Astrocyte (in vitro differentiated cells and primary cell): ENCODE results near the gene KRTAP24-1. TPM values are rescaled to one million over a fixed set of nuclear protein-coding genes. Genes with fewer than 3 reads are reported as not detected.

Experiments used
- DNase-seq: peaks from one replicate; pipeline ENCODE4 v3.0.0-alpha.2; 2010; ENCODE audit warnings: low read depth
- FAIRE-seq: peaks from 2 replicates; lab custom pipeline; 2011; peaks lifted over from hg19 to GRCh38; lab: Jason Lieb, UNC
- H2AFZ ChIP-seq: 2 replicates; pipeline ENCODE4 v1.6.0; 2012; ENCODE audit warnings: low read depth, low read length, inconsistent platforms
- H3K27ac ChIP-seq: 2 replicates; pipeline ENCODE4 v1.5.1; 2011; ENCODE audit warnings: low read depth, low read length, inconsistent platforms
- H3K27me3 ChIP-seq: 2 replicates; pipeline ENCODE4 v1.6.0; 2011; ENCODE audit warnings: low read length, inconsistent platforms; ENCODE audit not compliant: insufficient read depth
- H3K36me3 ChIP-seq: 2 replicates; pipeline ENCODE4 v1.5.1; 2011; ENCODE audit warnings: low read length, inconsistent platforms; ENCODE audit not compliant: insufficient read depth
- H3K4me1 ChIP-seq: 2 replicates; pipeline ENCODE4 v1.5.1; 2011; ENCODE audit warnings: low read length, inconsistent platforms; ENCODE audit not compliant: insufficient read depth
- H3K4me2 ChIP-seq: 2 replicates; pipeline ENCODE4 v1.6.0; 2012; ENCODE audit warnings: low read length, inconsistent platforms
- H3K4me3 ChIP-seq: 2 replicates; pipeline ENCODE4 v1.5.1; 2011; ENCODE audit warnings: low read depth, mild to moderate bottlenecking, low read length, inconsistent platforms; ENCODE audit not compliant: insufficient read depth
- H3K79me2 ChIP-seq: 2 replicates; pipeline ENCODE4 v1.6.0; 2012; ENCODE audit warnings: mild to moderate bottlenecking, low read length, inconsistent platforms; ENCODE audit not compliant: insufficient read depth
- H3K9ac ChIP-seq: 2 replicates; pipeline ENCODE4 v1.6.0; 2012; ENCODE audit warnings: mild to moderate bottlenecking, low read length, inconsistent platforms
- H3K9me3 ChIP-seq: 2 replicates; pipeline ENCODE4 v1.5.1; 2012; ENCODE audit warnings: low read depth, mild to moderate bottlenecking, low read length, inconsistent platforms; ENCODE audit not compliant: insufficient read depth
- H4K20me1 ChIP-seq: 2 replicates; pipeline ENCODE4 v1.6.0; 2012; ENCODE audit warnings: low read length, inconsistent platforms; ENCODE audit not compliant: insufficient read depth
- H3K27ac Mint-ChIP-seq: one replicate; pipeline ENCODE4 v1.8.0; 2021; ENCODE audit warnings: mild to moderate bottlenecking, mixed read lengths; ENCODE audit not compliant: unreplicated experiment
- H3K27me3 Mint-ChIP-seq: one replicate; pipeline ENCODE4 v1.8.0; 2021; ENCODE audit warnings: low read depth, mixed read lengths; ENCODE audit not compliant: unreplicated experiment
- H3K36me3 Mint-ChIP-seq: one replicate; pipeline ENCODE4 v1.8.0; 2021; ENCODE audit warnings: low read depth, mixed read lengths; ENCODE audit not compliant: unreplicated experiment
- H3K4me1 Mint-ChIP-seq: one replicate; pipeline ENCODE4 v1.8.0; 2021; ENCODE audit warnings: low read depth, mixed read lengths; ENCODE audit not compliant: unreplicated experiment
- H3K4me3 Mint-ChIP-seq: one replicate; pipeline ENCODE4 v1.8.0; 2021; ENCODE audit warnings: mild to moderate bottlenecking, moderate library complexity, mixed read lengths; ENCODE audit not compliant: unreplicated experiment
- H3K9me3 Mint-ChIP-seq: one replicate; pipeline ENCODE4 v1.8.0; 2021; ENCODE audit warnings: mild to moderate bottlenecking, mixed read lengths; ENCODE audit not compliant: unreplicated experiment
- EZH2 ChIP-seq: IDR thresholded peaks from 2 replicates; pipeline ENCODE4 v1.6.1; 2012; ENCODE audit warnings: mild to moderate bottlenecking, low read length, inconsistent platforms; ENCODE audit not compliant: insufficient read depth
- total RNA-seq: library from RNA; stranded (reverse); gene quantifications from 2 replicates; pipeline ENCODE4 v1.2.1, GENCODE V29; 2021
- TF ChIP-seq, protein P1 (sequence below): IDR thresholded peaks from 2 replicates; pipeline ENCODE4 v1.5.1; 2011; ENCODE audit warnings: low read depth, mild to moderate bottlenecking, inconsistent platforms, low read length, moderate library complexity; ENCODE audit not compliant: insufficient read depth

KRTAP24-1 gene
- total RNA-seq, 1 donor from 2014 or later: not detected

DNA sequence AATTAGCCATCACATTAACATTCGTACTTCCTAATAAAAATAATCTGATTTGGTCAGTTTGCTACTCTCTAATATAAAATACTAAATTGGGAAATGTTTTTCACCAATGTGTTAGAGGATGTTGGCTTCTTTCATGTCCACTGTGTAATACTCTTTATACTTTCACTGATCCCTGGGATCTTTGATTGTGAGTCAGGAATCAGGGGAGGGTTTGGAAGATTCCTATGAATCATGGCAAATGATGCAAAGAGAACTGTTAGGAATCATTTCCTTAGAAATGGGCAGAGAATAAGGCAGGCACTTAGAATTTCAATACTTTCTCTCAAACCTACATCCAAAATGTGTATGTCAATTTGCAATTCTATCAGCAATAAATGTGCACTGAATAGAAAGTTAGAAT is 31.0 kb downstream of the KRTAP24-1 start:
- DNase-seq: no peak
- H3K4me3 ChIP-seq: no peak overlapping the region
- Mint-ChIP-seq H3K27me3 (no peaks in the 10 kb centered on the region), H3K27ac (no peak overlapping the region), H3K4me1 (no peaks in the 10 kb centered on the region), H3K36me3 (no peaks in the 10 kb centered on the region), H3K4me3 (no peak overlapping the region), H3K9me3 (no peaks in the 10 kb centered on the region)
- H3K27ac ChIP-seq: no peak overlapping the region
- H3K27me3 ChIP-seq: no peaks in the 10 kb centered on the region
- H3K36me3 ChIP-seq: no peaks in the 10 kb centered on the region
- no peak overlapping the region for H3K4me2 ChIP-seq
- no peaks in the 10 kb centered on the region for H3K79me2 ChIP-seq
- no peak overlapping the region for H3K9ac ChIP-seq
- TF ChIP-seq, protein P1, sequence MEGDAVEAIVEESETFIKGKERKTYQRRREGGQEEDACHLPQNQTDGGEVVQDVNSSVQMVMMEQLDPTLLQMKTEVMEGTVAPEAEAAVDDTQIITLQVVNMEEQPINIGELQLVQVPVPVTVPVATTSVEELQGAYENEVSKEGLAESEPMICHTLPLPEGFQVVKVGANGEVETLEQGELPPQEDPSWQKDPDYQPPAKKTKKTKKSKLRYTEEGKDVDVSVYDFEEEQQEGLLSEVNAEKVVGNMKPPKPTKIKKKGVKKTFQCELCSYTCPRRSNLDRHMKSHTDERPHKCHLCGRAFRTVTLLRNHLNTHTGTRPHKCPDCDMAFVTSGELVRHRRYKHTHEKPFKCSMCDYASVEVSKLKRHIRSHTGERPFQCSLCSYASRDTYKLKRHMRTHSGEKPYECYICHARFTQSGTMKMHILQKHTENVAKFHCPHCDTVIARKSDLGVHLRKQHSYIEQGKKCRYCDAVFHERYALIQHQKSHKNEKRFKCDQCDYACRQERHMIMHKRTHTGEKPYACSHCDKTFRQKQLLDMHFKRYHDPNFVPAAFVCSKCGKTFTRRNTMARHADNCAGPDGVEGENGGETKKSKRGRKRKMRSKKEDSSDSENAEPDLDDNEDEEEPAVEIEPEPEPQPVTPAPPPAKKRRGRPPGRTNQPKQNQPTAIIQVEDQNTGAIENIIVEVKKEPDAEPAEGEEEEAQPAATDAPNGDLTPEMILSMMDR: no peak
- TF ChIP-seq EZH2: no peak
- H3K9me3 ChIP-seq: no peaks in the 10 kb centered on the region
- H2AFZ ChIP-seq: no peak overlapping the region
- no peaks in the 10 kb centered on the region for H4K20me1 ChIP-seq
- FAIRE-seq: no peak
- no peaks in the 10 kb centered on the region for H3K4me1 ChIP-seq

DNA sequence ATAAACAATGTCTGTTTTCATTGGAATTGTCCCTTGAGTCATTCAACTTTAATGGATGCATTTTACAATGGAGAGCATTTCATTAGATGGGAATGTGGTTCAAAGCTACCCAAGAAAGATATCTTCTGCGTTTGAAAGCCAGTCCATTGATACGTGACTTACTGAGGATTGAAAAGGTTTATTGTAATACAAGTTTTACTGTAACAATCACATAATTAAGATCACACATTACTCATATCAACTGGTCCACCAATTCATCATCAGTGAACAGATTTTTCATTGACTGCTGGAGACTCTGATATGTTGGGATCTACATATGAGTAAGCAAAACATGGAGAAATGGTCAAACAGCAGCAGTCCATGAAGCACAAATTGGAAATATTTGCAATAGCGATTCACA is 32.8 kb downstream of the KRTAP24-1 start:
- H3K9me3 Mint-ChIP-seq: no peaks in the 10 kb centered on the region
- FAIRE-seq (no peak), DNase-seq (no peak)
- H3K27ac Mint-ChIP-seq: no peak overlapping the region
- Histone ChIP-seq H3K4me3 (no peak overlapping the region), H3K27me3 (no peaks in the 10 kb centered on the region), H3K36me3 (no peaks in the 10 kb centered on the region), H2AFZ (no peak overlapping the region), H3K27ac (no peak overlapping the region), H3K9me3 (no peaks in the 10 kb centered on the region), H3K9ac (no peak overlapping the region), H3K79me2 (no peaks in the 10 kb centered on the region), H4K20me1 (no peaks in the 10 kb centered on the region), H3K4me2 (no peak overlapping the region), H3K4me1 (no peaks in the 10 kb centered on the region)
- H3K36me3 Mint-ChIP-seq: no peaks in the 10 kb centered on the region
- H3K4me3 Mint-ChIP-seq: no peak overlapping the region
- TF ChIP-seq EZH2: no peak
- TF ChIP-seq, protein P1: no peak
- H3K4me1 Mint-ChIP-seq: no peaks in the 10 kb centered on the region
- H3K27me3 Mint-ChIP-seq: no peaks in the 10 kb centered on the region

DNA sequence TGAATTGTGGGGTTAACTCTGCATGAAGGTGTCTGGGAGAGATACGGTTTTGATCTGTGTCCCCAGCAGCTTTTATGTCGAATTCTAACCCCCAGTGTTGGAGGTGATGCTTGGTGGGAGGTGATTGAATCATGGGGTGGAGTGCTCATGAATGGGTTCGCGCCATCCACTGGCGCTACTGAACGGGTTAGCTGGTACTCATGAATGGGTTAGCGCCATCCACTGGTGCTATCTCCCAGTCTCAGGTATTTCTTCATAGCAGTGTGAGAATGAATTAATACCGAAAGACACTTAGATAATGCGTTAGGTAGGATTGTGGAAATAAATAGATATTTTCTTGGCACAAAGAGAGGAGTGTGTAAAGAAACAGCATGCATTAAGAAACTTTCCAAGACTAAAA is 33.9 kb downstream of the KRTAP24-1 start:
- no peak overlapping the region for H3K4me2 ChIP-seq
- Mint-ChIP-seq H3K9me3 (no peaks in the 10 kb centered on the region), H3K27me3 (no peaks in the 10 kb centered on the region), H3K36me3 (no peaks in the 10 kb centered on the region), H3K4me1 (no peaks in the 10 kb centered on the region), H3K4me3 (no peak overlapping the region), H3K27ac (no peak overlapping the region)
- H3K9ac ChIP-seq: no peak overlapping the region
- FAIRE-seq (no peak), DNase-seq (no peak)
- H3K36me3 ChIP-seq: no peaks in the 10 kb centered on the region
- no peaks in the 10 kb centered on the region for H3K4me1 ChIP-seq
- H3K27me3 ChIP-seq: no peaks in the 10 kb centered on the region
- no peak overlapping the region for H3K4me3 ChIP-seq
- no peaks in the 10 kb centered on the region for H3K79me2 ChIP-seq
- H4K20me1 ChIP-seq: no peaks in the 10 kb centered on the region
- TF ChIP-seq, protein P1: no peak
- TF ChIP-seq EZH2: no peak
- no peaks in the 10 kb centered on the region for H3K9me3 ChIP-seq
- no peak overlapping the region for H3K27ac ChIP-seq
- H2AFZ ChIP-seq: no peak overlapping the region
